NCI-H748 treated with DMSO at 0.1 percent for 48 hours (cell line): Measurements from ENCODE around the gene IKZF3.
"Not testable (repeated sequence)": the region's sequence is repeated elsewhere in the genome, so short reads cannot be mapped to it uniquely, and the experiment has no call there.

Source experiments
- DNase-seq: peaks from one replicate; lab custom pipeline; 2025; lab: John Stamatoyannopoulos, UW

The IKZF3 gene

DNA sequence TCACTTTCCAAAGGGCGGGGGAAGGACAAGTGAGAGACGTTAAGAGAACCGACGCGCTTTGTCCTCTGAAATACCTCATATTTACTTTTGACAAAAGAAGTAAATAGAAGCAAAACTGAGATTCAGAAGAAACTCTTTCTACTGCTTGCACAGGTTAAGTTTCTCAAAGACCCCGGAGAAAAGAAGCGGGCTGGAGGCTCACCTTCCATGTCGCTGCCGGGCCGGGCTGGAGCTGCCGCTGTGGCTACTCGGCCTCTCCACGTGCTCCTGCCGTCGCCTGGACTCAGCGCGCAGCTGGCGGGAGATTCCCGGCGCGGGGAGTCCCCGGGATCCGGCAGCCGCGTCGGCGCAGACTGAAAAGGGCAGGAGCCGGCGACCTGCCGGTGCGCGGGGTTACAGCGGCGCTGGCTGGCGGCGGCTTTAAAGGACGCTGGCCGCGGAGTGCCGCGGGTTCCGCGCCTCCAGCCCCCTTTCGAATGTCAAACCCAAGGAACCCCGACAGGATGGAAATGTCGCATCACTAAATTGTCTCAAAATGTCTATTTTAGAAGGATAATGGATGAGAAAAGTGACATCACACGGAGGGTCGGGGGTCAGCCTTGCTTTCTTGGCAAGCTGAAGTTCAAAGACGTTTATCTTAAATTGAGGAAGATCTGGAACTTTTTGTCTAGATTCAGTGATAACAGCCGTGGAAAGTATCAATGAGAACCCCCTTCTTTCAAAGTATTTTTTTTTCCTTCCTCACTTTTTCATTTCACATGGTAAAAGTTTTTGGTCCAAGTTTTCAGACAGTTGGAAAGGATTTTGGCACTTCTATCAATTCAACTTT, at the start of gene IKZF3:
Gene IKZF3 (minus strand): TSS at position 395 of the 829 bp plus-strand sequence. CDS start 186 bp downstream, at position 209.
- DNase-seq = no peak

DNA sequence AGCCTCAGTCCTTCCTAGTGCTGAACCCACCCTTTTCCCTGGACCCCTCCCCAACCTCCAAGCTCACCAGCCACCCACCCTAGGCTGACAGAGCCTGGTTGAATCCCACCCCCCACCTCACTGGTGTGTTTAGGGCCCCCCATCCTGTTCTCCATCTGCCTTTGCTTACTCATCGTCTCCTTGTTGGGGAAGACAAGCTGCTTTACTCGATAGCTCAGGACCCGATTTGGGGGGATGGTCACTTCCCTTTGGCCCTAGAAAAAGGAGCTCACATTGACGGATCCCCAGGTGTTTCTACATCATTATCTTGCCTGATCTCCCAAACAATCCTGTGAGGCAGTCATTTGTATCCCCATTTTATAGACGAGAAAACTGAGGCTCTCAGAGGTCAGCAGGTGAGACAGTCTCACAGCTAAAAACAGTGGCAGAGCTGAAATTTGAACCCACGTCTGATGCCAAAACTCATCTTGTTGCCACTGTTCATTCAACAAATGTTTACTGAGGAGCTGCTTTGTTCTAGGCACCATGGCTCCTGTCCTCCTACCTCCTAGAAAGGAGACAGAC, 44.8 kb upstream of the IKZF3 start:
- no peak for DNase-seq

DNA sequence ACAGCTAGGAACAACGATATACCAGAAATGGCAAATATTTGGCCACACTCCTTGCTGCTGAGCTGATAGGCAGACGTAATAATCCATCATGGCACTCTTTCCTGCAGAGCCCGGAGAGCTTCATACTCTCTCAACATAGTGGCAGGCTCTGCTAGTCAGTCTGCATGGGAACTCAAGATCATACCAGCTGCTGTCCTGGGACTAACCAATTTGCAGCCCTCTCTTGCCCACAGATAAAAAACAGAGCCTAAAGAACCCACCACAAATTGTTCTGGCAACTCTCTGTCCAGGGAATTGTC, 40.8 kb upstream of the IKZF3 start:
- DNase-seq = no peak

DNA sequence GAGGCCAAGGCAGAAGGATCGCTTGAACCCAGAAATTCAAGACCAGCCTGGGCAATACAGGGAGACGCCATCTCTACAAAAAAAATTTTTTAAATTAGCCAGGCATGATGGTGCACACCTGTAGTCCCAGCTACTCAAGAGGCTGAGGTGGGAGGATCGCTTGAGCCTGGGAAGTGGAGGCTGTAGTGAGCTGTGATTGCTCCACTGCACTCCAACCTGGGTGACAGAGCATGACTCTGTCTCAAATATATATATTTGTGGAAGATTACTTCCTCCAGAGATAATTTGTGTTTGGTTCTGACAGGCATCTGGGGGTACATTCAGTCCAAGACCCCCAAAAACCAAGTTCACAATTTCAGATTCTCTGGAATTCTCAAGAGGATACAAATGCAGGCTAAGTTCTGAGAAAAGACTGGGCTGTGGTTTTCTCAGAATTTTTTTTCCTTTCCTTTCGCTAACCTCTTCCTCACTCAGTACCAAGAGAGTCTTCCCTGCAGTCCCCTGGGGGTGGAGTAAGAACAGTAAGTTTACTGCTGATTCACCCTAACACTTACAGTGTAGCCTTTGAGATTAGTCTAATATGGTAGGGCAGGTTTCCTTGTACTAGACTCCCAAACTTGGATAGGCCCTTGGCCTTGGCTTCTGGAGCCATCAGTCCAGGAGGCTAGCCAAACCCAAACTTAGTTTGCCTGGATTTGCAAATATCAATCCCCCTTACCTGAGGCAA, 39.2 kb upstream of the IKZF3 start:
- DNase-seq = no peak

DNA sequence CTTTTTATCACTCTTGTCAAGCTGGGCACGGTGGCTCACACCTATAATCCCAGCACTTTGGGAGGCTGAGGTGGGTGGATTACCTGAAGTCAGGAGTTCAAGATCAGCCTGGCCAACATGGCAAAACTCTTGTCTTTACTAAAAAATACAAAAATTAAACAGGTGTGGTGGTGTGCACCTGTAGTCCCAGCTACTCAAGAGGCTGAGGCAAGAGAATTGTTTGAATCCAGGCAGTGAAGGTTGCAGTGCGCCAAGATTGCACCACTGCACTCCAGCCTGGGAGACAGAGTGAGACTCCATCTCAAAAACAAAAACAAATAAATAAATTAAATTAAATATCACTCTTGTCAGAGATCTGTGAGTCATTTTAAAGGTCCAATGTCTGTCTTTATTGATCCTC, 37.9 kb upstream of the IKZF3 start:
- DNase-seq = not testable (repeated sequence)

DNA sequence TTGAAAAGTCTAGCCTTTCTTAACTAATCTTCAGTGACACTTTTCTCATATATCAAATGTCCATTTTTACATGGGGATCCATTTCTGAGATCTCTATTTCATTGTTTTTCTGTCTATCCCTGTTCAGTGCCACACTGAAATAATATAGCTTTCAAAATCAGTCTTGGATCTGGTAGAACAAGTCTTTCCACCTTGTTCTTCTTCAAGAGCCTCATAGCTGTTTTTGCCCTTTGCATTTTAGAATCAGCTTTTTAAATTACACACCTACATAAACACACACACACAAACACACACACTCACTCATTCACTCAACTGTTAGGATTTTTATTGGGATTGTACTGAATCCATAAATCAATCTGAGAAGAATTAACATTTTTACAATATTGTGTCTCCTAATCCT, 35.1 kb upstream of the IKZF3 start:
- no peak for DNase-seq

DNA sequence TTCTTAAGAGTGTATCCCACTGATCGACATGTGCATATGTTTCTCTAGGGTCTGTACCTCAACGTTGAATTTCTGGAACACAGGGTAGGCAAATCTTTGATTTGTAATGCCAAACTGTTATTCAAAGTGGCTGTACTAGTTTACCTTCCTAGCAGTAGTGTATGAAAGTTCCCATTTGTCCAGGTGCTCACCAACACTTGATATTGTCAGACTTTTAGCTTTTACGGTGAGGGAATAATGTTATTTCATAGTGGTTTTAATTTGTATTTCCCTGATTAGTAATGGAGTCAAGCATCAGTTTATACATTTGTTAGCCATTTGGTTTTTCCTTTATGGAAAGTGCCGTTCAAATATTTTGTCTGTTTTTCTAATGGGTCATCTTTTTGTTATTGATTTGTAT, 34.0 kb upstream of the IKZF3 start:
- DNase-seq = no peak

DNA sequence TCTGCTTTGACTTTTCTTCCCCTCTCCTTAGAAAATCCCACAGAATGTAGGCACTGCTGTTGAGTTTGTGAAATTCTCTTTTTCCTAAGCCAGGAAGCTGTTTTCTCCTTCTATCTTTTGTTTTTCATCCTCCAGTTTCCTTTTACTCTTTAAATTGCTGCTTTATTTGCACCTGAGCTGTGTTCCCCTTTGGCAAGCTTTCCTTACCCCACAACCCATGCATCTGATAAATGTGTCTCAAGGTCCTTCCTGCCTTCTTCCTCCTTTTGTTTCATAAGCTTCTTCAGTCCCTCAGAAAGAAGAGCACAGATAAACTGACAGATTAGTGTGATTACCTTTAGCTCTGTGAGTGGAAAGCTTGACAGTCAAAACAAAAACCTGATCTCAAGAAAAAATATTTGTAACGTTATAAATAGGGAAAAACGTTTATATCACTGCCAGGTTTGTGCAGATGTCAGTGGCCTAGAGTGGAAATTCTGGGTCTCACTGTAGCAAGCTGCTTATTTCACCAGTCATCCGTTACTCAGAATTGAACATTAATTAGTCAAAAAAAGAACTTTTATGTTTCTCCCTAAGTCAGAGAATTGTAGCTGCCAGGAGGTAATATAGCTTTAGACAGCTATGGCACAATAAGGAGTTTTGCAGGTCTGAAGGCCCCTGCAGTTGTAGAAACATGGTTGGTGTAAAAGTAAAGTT, 30.7 kb upstream of the IKZF3 start:
- no peak for DNase-seq

DNA sequence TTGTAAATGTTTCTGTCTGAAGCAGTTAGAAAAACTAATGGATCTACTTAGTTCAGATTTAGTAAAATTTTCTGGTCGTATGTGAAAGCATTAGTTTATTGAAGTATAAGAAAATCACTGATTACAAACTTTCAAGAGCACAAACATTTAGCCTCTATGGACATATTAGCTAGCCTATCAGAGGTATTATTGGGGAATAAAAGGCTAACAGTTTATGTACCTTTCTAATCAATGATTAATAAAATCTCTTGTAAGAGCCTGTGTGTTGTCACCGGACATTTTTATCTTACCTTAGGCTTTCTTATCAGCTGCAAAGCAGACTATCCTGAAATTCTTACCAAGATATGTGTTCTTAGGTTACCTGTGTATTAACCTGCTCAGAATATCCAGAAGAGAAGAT, 25.1 kb upstream of the IKZF3 start:
- DNase-seq = no peak

DNA sequence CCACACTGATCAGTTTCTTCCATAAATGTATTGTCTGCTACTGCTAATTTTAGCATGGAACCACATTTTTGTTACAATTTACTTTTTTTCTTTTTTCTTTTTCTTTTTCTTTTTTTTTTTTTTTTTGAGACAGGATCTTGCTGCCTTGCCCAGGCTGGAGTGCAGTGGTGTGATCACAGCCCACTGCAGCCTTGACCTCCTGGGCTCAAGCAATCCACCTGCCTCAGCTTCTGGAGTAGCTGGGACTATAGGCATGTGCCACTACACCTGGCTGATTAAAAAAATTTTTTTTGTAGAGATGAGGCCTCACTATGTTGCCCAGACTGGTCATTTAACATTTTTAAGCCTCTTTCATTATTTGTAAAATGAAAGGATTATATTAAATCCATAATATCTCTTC, 23.0 kb upstream of the IKZF3 start:
- no peak for DNase-seq

DNA sequence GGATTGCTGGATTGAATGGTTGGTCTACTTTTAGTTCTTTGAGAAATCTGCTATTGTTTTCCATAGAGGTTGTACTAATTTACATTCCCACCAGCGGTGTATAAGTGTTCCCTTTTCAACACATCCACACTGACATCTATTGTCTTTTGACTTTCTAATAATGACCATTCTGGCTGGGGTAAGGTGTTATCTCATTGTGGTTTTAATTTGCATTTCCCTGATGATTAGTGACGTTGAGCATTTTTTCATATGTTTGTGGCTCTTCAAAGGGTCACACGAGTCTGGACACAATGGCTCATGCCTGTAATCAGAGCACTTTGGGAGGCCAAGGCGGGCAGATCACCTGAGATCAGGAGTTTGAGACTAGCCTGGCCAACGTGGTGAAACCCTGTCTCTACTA, 22.0 kb upstream of the IKZF3 start:
- DNase-seq = not testable (repeated sequence)

DNA sequence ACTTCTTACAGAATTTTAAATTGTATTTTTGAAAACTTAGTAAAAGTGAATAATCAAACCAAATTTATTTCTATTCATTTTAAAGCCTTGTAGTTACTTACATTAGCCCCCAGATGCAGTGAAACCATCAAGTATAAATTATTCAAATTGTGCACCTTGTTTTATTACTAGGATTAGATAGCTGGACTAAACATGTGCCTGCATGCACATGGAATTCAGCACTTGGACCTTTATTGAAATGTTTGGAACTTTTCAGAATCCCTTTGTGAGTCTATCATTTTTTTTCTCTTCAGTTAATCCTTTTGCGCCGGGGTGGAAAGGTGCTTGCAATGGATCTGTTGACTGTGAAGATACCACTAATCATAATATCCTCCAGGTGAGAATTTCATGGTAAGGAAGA, 8.6 kb upstream of the IKZF3 start:
- DNase-seq = no peak

DNA sequence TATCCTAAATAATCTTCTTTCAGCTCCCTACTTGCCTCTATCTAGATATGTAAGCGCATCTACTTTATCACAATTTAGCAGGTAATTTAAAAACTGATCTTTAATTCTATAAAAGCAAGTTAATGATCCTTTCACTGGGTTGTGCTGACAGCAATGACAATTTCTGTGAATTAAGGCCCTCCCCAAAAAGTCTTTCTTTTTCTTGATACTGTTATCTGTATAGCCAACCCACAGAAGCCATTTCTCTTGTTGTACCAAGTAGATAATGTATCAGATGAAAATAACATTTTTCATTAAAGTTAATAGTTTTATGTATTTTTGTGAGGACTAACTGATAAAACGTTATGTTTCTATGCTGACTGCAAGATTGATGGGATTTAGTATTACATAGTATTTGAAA, 7.7 kb upstream of the IKZF3 start:
- DNase-seq = no peak

DNA sequence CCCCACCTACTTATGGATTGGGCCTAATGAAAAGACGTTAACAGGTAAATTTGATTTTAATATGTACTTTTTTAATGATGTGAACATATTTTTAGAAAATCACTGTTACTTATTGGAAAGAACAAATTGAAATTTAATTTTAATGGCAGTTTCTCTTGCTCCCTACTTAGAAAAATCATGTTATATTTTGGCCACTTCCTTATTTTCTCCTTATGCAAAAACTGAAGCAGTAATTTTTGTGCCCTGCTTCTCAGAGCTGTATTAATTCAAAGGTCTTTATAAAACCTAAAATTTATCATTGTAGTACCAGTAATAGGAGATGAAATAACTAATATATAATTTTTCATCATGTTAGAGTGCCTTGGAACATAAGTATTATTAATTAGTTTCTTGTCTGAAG, 6.7 kb upstream of the IKZF3 start:
- no peak for DNase-seq

DNA sequence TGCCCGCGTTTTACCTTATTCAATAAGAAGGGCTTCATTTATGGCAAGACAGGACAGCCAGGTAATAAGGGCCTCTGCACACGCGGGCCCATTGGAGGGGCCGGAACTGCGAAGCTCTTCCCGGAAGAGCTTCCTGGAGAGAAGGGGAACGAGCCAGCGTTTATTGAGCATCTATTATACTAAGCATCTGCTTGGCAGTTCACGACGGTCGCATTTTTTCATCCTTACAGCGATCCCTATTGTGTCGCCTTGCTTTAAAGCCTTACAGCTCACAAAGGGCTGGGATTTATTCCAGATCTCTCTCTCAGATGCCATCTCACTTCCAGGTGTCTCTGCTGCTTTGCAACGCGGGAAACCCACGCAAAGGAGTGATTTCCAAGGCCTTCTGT, 4.4 kb upstream of the IKZF3 start:
- no peak for DNase-seq

DNA sequence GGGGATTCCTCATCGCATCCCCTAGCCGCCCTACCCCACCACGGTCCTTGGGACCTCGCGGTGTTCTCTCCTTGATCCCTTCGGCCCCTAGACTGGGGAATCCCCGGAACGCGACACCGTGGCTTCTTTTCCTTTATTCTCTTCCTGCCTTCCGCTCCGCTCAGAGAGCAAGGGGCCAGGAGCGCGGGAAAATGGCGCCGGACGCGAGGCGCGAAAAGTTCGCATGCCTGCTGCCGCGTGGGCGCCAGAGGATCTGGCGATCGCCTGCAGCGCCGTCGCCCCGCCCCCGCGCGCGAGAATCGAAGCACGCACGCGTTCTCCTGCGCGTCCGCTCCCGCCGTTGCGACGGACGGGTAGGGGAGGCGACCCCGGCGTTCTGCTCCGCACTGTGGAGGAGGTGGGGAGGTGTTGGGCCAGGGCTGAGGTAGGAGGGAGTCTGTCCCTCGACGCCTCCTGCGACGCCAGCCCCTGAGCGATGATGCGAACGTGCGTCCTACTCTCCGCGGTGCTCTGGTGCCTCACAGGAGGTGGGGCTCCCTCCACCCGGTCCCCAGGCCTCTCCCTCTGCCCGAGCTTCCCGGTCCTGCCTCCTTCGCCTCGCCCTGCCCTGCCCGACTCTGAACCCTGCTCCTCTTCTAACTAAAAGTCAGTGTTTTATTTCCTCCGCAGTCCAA, 3.9 kb upstream of the IKZF3 start, which contains the start of gene ZPBP2:
Gene ZPBP2 (plus strand): TSS at position 323 of the 674 bp plus-strand sequence. CDS start 153 bp downstream, at position 476.
- no peak for DNase-seq

DNA sequence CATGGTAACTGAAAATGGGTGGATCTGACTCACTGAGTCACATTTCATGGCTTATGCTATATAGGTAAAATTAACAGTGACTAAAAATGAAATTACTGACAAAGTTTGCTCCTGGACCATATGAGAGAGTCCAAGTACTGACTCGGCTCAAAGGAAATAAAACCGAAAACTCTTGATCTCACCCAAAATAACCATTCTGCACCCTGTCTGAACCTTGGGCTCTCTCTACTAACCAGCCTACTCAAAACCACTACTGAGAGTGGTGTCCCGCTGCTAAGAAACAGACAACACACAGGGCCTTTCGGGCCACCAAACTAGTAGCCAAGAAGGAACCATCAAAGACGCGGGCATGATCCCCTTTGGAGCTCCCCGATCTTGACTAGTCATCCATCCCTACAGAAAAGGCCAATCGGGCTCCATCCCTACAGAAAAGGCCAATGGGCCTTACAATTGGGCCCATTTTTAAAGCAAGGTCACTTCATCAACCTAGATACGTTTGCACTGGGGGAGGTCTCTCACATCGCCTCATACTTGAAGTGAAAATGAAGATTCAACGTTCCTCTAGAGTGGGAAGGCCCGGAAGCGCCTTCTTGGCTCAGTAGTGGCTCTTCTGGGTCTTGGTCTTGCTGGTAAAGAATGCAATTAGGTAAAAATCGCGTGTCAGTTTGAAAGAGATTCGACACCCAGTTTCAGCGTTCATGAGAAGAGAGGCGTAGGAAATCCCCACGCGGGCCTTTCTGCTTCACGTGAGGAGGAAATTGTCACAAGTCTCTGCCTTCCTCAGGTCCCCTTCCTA, 3.2 kb upstream of the IKZF3 start:
- DNase-seq = no peak

DNA sequence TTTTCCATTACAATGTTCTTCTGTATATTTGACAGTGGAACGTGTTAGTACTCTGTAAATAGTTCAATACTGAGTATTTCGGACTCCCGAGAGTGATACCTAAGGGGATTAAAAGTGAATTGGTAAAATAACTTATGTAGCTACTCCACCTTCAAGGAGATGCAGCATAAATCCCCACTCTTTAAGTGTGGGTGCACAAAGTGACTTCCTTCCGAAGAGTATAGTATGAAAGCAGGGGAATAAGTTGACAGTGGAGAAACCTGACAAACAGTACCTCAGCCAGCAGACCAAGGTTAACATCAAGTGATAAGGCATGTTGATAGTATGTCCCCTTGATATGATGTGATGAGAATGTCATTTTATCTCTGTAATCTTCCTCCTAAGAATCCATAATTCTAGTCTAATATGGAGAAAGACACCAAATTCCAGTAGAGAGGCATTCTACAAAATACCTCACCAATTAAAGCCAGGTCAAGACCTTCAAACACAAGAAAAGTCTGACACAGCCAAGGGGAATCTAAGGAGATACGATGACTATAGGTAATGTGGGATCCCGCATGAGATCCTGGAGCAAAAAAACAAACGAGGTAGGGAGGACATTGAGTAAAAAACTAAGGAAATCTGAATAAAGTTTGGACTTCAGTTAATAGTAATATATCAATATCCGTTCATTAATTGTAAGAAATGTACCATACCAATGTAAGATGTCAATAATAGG, 2.1 kb upstream of the IKZF3 start:
- no peak for DNase-seq

DNA sequence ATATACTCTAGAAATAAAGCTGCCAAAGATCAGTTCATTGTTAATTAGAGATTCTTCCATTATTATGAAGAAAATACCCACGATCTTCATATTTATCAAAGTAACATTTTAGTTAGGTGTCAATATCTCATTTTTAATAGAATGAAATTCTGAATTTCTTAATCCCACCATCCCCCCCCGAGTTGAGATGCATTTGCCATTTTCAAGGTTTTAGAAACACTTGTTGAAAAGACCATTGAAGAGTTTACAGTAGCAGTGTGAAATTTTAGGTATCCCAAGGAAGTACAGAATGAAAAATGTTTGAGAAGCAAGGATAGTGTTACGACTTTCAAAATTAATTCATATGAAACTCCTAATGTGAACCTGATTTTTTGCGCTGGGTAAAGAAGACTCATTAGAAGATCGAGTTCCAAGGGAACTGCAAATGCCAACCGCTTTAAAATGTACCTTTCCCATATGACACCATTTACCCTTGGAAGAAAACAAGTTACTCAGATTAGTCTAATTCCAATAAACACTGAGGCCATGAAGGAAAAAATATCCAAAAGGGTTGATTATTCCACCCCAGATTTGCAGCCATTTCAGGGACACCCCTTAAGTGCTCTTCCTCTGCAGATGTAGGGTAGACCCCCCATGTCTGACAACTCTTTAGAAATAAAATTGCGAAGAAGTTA, 731 bp downstream of the IKZF3 start:
- DNase-seq = no peak

DNA sequence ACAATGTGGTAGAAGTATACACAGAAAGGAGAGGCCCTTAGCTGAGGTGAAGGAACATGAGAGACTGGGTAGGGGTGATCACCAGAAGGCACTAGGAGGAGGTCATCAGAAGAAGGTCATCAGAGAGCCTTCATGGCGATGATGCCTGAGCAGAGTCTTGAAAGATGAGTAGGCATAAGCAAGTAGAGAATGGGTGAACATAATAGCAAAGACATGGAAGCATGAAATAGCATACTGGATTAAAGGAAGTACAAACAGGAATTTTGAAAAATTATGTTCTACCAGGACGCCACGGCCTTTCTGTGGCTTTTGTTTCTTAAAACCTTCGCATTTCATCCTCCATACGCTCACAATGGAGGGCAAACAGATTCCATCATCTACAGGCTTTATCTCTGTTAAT, 2.9 kb downstream of the IKZF3 start:
- no peak for DNase-seq
